SK-N-MC (cell line): Measurements from ENCODE around the gene PCBP3.

Experiments used
- DNase-seq: peaks from one replicate; pipeline ENCODE4 v3.0.0-alpha.2; 2011; ENCODE audit warnings: low read depth, low spot score
- H3K27ac ChIP-seq: fragments of 200-600 bp; sonication (generic); 2 replicates; pipeline ENCODE4 v1.5.1; 2016; ENCODE audit warnings: mixed run types
- H3K36me3 ChIP-seq: fragments of 200-600 bp; sonication (generic); 2 replicates; pipeline ENCODE4 v1.6.1; 2017; ENCODE audit warnings: antibody characterized with exemption, low read length, mixed read lengths; ENCODE audit not compliant: insufficient read depth
- H3K4me3 ChIP-seq: fragments of 200-600 bp; sonication (generic); 2 replicates; pipeline ENCODE4 v1.5.1; 2016
- H3K9ac ChIP-seq: fragments of 200-600 bp; sonication (generic); 2 replicates; pipeline ENCODE4 v1.8.0; 2017; ENCODE audit warnings: mixed run types, mixed read lengths; ENCODE audit not compliant: insufficient read length
- H3K9me3 ChIP-seq: fragments of 200-600 bp; sonication (generic); 2 replicates; pipeline ENCODE4 v1.6.1; 2017; ENCODE audit warnings: low read depth, mild to moderate bottlenecking, antibody characterized with exemption, low read length, moderate library complexity, mixed read lengths
- EZH2 ChIP-seq: fragments of 200-600 bp; sonication (generic); IDR thresholded peaks from one replicate; pipeline ENCODE4 v1.6.1; 2017; ENCODE audit warnings: antibody characterized with exemption
- FOXP2 ChIP-seq: optimal IDR thresholded peaks from 2 replicates; pipeline ENCODE3; 2011; ENCODE audit warnings: mild to moderate bottlenecking, moderate library complexity; ENCODE audit not compliant: insufficient read depth; ENCODE audit errors: extremely low read length, control extremely low read depth
- POLR2AphosphoS5 ChIP-seq: IDR thresholded peaks from 2 replicates; pipeline ENCODE4 v1.6.1; 2012; ENCODE audit warnings: mild to moderate bottlenecking, low read depth, low read length, borderline replicate concordance

PCBP3 gene

GRCh38 chr21:45724994-45725843 is 81.7 kb downstream of the PCBP3 start:
- H3K4me3 ChIP-seq: no peak overlapping the region
- H3K36me3 ChIP-seq: no peaks in the 10 kb centered on the region
- H3K9ac ChIP-seq: no peak overlapping the region
- DNase-seq: no peak
- H3K9me3 ChIP-seq: no peaks in the 10 kb centered on the region
- H3K27ac ChIP-seq: no peak overlapping the region
- TF ChIP-seq POLR2AphosphoS5 (no peak), EZH2 (no peak), FOXP2 (no peak)

DNA sequence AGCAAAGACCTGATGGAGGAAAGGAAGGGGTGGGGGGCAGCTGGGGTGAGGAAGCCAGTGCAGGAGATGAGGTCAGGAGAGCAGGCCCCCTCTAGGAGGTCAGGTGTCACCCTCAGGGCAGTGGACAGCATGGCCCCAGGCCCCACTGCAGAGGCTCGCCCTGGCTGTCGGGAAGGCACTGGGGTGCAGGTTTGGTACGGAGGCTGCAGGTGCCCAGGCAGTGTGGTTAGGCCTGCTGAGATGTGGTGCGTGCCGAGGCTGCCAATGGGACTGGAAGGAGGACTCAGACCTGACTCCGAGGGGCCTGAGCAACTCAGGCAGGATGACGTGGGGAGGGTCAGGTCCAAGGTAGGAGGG is 82.3 kb downstream of the PCBP3 start:
- H3K9ac ChIP-seq: no peak overlapping the region
- H3K27ac ChIP-seq: no peak overlapping the region

DNA sequence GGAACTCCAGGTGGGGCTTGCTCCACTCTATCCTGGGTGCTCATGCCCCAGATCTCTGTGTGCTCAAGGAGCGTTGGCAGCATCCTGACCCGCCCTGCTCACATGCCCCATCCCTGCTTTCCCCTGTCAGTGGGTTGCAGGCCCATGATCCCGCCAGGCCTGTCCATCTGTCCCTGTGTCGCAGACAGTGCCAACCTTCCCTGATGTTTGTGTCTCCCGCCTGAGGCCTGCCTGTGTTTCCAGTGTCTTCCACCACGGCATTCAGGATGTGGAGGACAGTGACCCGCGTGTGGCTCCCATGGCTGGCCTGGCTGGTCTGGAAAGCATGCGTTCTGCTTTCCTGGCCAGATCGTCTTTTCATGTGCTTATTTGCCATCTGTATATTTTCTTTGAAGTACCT is 82.9 kb downstream of the PCBP3 start:
- TF ChIP-seq POLR2AphosphoS5 (no peak), FOXP2 (no peak), EZH2 (no peak)
- Histone ChIP-seq H3K27ac (no peak overlapping the region), H3K4me3 (no peak overlapping the region), H3K9ac (no peak overlapping the region), H3K9me3 (no peaks in the 10 kb centered on the region), H3K36me3 (no peaks in the 10 kb centered on the region)
- DNase-seq: no peak

More for the DNA sequence above, 82.3 kb downstream of the PCBP3 start:
- DNase-seq: no peak
- TF ChIP-seq POLR2AphosphoS5 (no peak), FOXP2 (no peak), EZH2 (no peak)
- Histone ChIP-seq H3K4me3 (no peak overlapping the region), H3K36me3 (no peaks in the 10 kb centered on the region), H3K9me3 (no peaks in the 10 kb centered on the region)

DNA sequence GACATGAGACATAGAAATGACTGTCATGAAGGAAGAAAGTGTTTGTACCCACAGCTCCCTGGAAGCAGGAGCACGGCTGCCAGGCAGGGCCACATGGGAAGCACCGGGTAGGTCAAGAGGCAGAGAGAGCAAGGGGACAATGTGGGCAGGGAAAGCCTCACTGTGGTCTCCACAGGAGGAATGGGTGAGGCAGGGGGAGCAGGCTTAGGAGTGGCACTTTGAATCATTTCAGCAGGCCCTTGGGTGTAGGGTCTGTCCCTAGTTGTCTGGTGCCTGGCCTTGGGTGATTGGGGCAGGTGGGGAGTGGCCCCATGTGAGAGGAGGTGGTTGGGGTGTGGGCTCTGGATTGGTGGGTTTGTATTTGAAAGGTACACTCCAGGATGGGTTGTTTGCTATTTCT is 83.9 kb downstream of the PCBP3 start:
- Histone ChIP-seq H3K9ac (no peak overlapping the region), H3K27ac (no peak overlapping the region), H3K9me3 (no peaks in the 10 kb centered on the region), H3K36me3 (no peaks in the 10 kb centered on the region), H3K4me3 (no peak overlapping the region)
- TF ChIP-seq FOXP2: no peak
- TF ChIP-seq EZH2: no peak
- no peak for TF ChIP-seq POLR2AphosphoS5
- DNase-seq: no peak

DNA sequence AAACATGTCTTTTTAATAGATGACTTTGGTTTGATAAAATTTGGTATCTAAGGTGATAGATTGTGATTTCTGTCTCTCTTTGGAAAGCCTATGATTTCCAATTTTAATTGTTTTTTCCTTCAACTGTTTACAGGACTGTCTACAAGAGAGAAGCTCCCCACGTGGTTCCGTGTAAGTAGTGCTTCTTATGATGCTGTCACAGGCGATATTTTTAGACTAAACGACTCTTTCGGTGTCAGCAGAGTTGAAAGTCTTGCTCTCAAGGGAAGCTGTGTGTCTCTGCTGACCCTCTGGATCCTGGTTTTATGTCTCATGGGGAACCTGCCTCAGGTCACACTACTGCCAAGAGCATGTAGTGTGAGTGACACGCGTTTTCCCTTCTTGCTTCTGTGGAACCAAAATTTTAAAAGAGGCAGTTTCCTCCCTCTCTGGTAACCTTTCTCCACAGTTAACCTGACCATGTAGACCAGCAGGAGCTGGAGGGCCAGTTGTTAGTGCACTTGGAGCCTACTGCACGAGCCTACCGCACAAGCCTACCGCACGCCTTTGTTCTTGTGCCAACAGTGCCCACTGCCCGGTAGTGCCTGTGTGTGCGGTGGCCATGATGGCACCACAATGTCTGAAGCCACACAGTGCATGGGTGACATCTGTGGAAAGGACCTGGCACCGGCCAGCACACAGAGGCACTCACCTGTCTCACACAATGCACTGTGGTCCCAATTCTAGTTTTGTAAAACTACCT is 91.9 kb downstream of the PCBP3 start:
- no peak overlapping the region for H3K9ac ChIP-seq
- H3K9me3 ChIP-seq: no peaks in the 10 kb centered on the region
- no peak overlapping the region for H3K4me3 ChIP-seq
- DNase-seq: no peak
- TF ChIP-seq EZH2: no peak
- TF ChIP-seq POLR2AphosphoS5: no peak
- no peak for TF ChIP-seq FOXP2
- no peak overlapping the region for H3K27ac ChIP-seq
- no peaks in the 10 kb centered on the region for H3K36me3 ChIP-seq

- TF ChIP-seq EZH2 (no peak), POLR2AphosphoS5 (no peak), FOXP2 (no peak)
- DNase-seq: no peak
Observed at GRCh38 chr21:45736042-45736689, 92.6 kb downstream of the PCBP3 start.

DNA sequence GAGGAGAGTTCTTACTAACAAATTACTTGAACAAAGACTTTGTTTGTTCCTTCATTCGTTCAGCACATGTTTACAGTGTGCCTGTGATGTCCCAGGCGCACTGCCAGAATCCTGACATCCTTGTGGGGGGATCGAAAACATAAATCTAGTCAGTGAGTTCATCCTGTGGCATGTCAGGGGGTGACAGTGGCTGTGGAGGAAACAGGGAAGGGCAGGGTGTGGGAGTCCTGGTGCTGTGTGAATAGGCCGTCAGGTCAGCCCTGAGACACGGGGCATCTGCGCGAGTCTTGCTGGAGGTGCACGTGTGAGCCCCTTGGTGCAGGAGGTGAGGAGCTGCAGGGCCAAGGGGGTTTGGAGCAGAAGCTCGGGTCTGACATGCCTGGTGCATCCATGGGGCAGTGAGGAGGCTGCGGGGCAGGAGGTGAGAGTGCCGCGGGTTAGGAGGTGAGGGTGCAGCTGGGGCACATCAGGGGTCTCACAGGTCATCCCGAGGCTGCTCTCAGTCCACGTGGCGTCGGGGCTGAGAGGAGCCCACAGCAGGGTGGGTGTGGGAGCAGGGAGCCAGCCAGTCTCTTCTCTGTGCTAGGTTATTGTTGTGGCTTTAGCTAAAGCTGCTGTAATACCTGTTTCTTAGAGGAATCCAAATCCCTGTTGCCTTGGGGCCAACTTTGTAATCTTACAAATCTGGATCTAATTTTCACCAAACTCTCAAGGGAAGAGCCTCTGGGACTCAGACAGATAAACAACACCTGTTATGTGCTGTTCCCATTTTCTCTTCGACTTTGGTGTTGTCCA is 93.4 kb downstream of the PCBP3 start:
- no peak overlapping the region for H3K9ac ChIP-seq
- DNase-seq: no peak
- TF ChIP-seq EZH2: no peak
- no peak for TF ChIP-seq POLR2AphosphoS5
- no peak for TF ChIP-seq FOXP2
- H3K9me3 ChIP-seq: no peaks in the 10 kb centered on the region
- H3K27ac ChIP-seq: no peak overlapping the region
- no peaks in the 10 kb centered on the region for H3K36me3 ChIP-seq
- H3K4me3 ChIP-seq: no peak overlapping the region

More at GRCh38 chr21:45736042-45736689, 92.6 kb downstream of the PCBP3 start:
- Histone ChIP-seq H3K36me3 (no peaks in the 10 kb centered on the region), H3K9ac (no peak overlapping the region), H3K27ac (no peak overlapping the region), H3K9me3 (no peaks in the 10 kb centered on the region), H3K4me3 (no peak overlapping the region)
